AG04450 (cell line): Measurements from ENCODE around the gene GNLY. TPM values are rescaled to one million over a fixed set of nuclear protein-coding genes. Genes with fewer than 3 reads are reported as not detected.

Experiments
- CTCF ChIA-PET: fragments of 300-600, 350-600 bp; formaldehyde crosslinking; extraction: SDS; loops from one replicate; lab custom pipeline; 2022; ENCODE audit warnings: antibody characterized with exemption, inconsistent platforms; lab: Charles Lee
- POLR2A ChIA-PET: fragments of 350-600 bp; formaldehyde crosslinking; extraction: SDS; loops from one replicate; lab custom pipeline; 2021; ENCODE audit warnings: antibody characterized with exemption, inconsistent platforms; lab: Yijun Ruan, JAX
- DNase-seq: peaks from one replicate; pipeline ENCODE4 v3.0.0-alpha.2; 2011; ENCODE audit warnings: low read depth, low spot score
- H3K27ac ChIP-seq: one replicate; pipeline ENCODE4 v1.5.1; 2012; ENCODE audit warnings: low read depth, low read length, control low read depth
- H3K27me3 ChIP-seq: one replicate; pipeline ENCODE4 v1.6.0; 2012; ENCODE audit warnings: low read length; ENCODE audit not compliant: control insufficient read depth, insufficient read depth
- H3K4me3 ChIP-seq: 2 replicates; pipeline ENCODE4 v1.5.1; 2011; ENCODE audit warnings: mild to moderate bottlenecking, low read depth, low read length, control low read depth
- H3K9me3 ChIP-seq: 2 replicates; pipeline ENCODE4 v1.5.1; 2012; ENCODE audit warnings: low read length; ENCODE audit not compliant: control insufficient read depth, insufficient read depth
- polyA plus RNA-seq: library from polyadenylated mRNA; depleted of rRNA; stranded (reverse); fragments of >200 nt; gene quantifications from 2 replicates; pipeline ENCODE4 v1.2.3, GENCODE V29; 2011
- TF ChIP-seq, protein P1 (sequence below): IDR thresholded peaks from 2 replicates; pipeline ENCODE4 v1.5.1; 2011; ENCODE audit warnings: low read depth, low read length, control low read depth, inconsistent platforms

GNLY gene
- polyA plus RNA-seq, 1 experiment: not detected

DNA sequence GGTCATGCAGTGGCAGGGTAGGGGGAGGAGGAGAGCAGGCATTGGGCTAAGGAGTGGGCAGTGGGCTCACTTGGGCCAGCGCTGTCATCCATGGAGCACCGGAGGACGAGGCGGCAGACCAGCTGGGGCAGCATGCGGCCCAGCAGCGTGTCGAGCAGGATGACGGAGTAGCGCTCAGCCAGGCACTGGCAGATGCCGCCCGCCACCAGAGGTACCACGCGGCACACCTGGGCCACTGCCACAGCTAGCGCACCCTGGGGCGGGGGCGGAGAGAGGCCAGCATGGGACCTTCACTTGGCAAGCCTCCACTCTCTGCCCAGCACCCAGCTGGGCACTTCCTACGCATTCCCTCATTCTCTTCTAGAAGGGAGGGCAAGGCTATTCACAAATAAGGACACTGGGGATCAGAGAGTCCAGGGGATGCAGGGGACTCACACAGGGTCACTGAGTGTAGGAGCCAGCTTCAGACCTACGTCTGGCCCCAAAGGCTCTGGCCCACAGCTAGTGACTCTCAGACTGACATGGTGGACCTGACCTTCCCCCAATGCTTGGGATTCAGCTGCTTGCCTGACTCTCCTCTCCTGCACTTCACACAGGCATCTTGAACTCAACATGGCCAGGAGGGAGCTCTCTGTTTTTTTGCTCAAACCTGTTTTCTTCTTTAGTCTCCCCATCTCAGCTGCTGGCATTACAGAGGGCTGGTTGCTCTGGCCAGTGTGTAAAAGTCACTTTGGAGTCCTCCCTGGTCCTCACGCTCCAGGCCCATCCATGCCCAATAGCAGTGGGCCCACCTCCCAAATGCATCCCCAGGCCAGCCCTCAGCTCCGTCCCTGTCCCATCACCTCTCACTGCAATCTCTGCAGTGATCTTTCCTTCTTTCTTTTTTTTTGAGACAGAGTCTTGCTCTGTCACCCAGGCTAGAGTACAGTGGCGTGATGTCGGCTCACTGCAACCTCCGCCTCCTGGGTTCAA lies 30.3 kb upstream of the GNLY start:
- no peak overlapping the region for H3K27ac ChIP-seq
- POLR2A ChIA-PET: no interaction called here
- H3K4me3 ChIP-seq: no peak overlapping the region
- CTCF ChIA-PET: interaction anchor here (0.5 to 1.7 kb wide), 3 partner anchors 12 to 44 kb away, joined by 3 to 5 read pairs (median 4); no protein-coding TSS in a partner anchor
- TF ChIP-seq, protein P1, sequence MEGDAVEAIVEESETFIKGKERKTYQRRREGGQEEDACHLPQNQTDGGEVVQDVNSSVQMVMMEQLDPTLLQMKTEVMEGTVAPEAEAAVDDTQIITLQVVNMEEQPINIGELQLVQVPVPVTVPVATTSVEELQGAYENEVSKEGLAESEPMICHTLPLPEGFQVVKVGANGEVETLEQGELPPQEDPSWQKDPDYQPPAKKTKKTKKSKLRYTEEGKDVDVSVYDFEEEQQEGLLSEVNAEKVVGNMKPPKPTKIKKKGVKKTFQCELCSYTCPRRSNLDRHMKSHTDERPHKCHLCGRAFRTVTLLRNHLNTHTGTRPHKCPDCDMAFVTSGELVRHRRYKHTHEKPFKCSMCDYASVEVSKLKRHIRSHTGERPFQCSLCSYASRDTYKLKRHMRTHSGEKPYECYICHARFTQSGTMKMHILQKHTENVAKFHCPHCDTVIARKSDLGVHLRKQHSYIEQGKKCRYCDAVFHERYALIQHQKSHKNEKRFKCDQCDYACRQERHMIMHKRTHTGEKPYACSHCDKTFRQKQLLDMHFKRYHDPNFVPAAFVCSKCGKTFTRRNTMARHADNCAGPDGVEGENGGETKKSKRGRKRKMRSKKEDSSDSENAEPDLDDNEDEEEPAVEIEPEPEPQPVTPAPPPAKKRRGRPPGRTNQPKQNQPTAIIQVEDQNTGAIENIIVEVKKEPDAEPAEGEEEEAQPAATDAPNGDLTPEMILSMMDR: no peak
- H3K27me3 ChIP-seq: no peaks in the 10 kb centered on the region
- DNase-seq: no peak
- H3K9me3 ChIP-seq: no peaks in the 10 kb centered on the region; the same call in 1 of the 2 replicates

GRCh38 chr2:85665264-85665937 lies 28.8 kb upstream of the GNLY start:
- DNase-seq: no peak
- H3K9me3 ChIP-seq: no peaks in the 10 kb centered on the region; the same call in 1 of the 2 replicates
- ChIA-PET POLR2A (no interaction called here), CTCF (interaction anchor here (1.7 kb wide), 1 partner anchor 28 kb away, joined by 5 read pairs; no protein-coding TSS in a partner anchor)
- no peaks in the 10 kb centered on the region for H3K27me3 ChIP-seq
- TF ChIP-seq, protein P1: no peak
- H3K4me3 ChIP-seq: no peak overlapping the region
- no peak overlapping the region for H3K27ac ChIP-seq

GRCh38 chr2:85666016-85666415 lies 28.1 kb upstream of the GNLY start:
- H3K4me3 ChIP-seq: no peak overlapping the region
- no peak for DNase-seq
- ChIA-PET CTCF (interaction anchor here (1.7 kb wide), 1 partner anchor 29 kb away, joined by 5 read pairs; no protein-coding TSS in a partner anchor), POLR2A (no interaction called here)
- TF ChIP-seq, protein P1: no peak
- no peaks in the 10 kb centered on the region; the same call in 1 of the 2 replicates for H3K9me3 ChIP-seq
- no peak overlapping the region for H3K27ac ChIP-seq
- H3K27me3 ChIP-seq: no peaks in the 10 kb centered on the region

DNA sequence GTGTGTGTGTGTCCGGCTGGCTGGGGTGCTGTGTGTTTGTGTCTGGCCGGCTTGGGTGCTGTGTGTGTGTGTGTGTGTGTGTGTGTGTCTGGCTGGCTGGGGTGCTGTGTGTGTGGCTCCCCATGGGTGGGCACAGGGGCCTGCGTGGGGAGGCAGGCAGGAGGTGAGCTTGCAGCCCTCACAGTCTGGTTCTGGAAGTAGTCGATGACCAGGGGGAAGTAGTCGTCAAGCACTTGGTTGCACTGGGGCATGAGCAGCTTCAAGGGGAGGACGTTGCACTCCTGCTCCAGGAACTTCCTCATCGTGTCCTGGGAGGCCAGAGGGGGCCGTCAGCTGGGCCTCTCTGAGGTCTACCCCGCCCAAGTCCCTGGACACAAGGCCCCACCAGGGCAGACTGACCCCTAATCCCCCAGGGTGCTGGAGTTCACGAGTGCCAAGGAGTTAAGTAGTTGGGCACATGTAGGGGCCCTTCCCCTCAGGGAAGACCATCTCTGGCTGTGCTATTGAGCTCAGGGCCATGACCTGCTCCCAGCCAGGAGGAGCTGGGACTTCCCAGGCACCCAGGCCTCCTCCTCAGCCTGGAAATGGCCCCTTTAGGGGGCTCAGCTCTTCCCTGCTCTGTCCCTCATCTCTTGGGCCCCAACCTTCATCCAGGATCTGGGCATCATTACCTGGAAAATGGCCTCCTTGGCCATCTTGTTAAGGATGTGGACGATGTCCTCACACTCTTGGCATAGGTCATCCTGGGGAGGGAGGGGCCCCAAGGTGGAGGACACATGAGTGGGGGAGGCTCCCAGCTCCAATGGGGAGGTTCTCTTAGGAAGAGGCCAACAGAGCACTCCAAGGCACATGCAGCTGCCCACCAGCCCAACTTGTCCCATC lies 27.5 kb upstream of the GNLY start:
- DNase-seq: no peak
- peaks cover 3% of the 10 kb centered on the region for H3K27me3 ChIP-seq
- POLR2A ChIA-PET: interaction anchor here (0.6 kb wide), 2 partner anchors 51 to 76 kb away, joined by 4 to 7 read pairs; partner anchors contain the start of gene USP39
- H3K9me3 ChIP-seq: no peaks in the 10 kb centered on the region; the same call in 1 of the 2 replicates
- no peak overlapping the region for H3K27ac ChIP-seq
- TF ChIP-seq, protein P1: no peak
- CTCF ChIA-PET: interaction anchor here (0.9 to 1.0 kb wide), 2 partner anchors 12 to 40 kb away, joined by 3 read pairs; no protein-coding TSS in a partner anchor
- H3K4me3 ChIP-seq: no peak overlapping the region
